ENCODE measurements around the gene KNTC1. TPM values are rescaled to one million over a fixed set of nuclear protein-coding genes. Genes with fewer than 3 reads are reported as not detected.

KNTC1 gene
- total and polyA plus RNA-seq, 2 of the 13 experiments (the other 11 are each of a cell fraction or from before 2014, with no cell fraction given), result 45.1 to 57.6 TPM

GRCh38 chr12:122491991-122492390 is 35.1 kb upstream of the KNTC1 start (continued):
- TF ChIP-seq ZFP82 (CRISPR knock-in tag; IDR thresholded peaks at IDR 0.05; ENCODE audit: borderline replicate concordance) (no peak), ZNF644 (CRISPR knock-in tag; IDR thresholded peaks at IDR 0.05; ENCODE audit: low read depth) (peak; percentile 52; the same call in 1 of the 2 replicates), ZKSCAN5 (CRISPR knock-in tag; IDR thresholded peaks at IDR 0.05) (no peak), ZNF331 (CRISPR knock-in tag; IDR thresholded peaks at IDR 0.05) (peak; percentile 50; the same call in 1 of the 2 replicates), TCF7 (IDR thresholded peaks at IDR 0.05; ENCODE audit: low read depth) (peak; percentile 46; the same call in 1 of the 2 replicates), ZBTB25 (CRISPR knock-in tag; IDR thresholded peaks at IDR 0.05) (no peak), U2AF1 (optimal IDR thresholded peaks at IDR 0.05; ENCODE audit: low read depth, low read length) (no peak), SIX4 (CRISPR knock-in tag; IDR thresholded peaks at IDR 0.05) (peak; percentile 57; the same call in 1 of the 2 replicates), MNT (IDR thresholded peaks at IDR 0.05) (no peak), FOXA3 (CRISPR knock-in tag; IDR thresholded peaks at IDR 0.05) (peak; percentile 84), ZEB1 (IDR thresholded peaks at IDR 0.05; ENCODE audit: insufficient replicate concordance, low read depth) (peak; percentile 30), ESRRA (CRISPR knock-in tag; IDR thresholded peaks at IDR 0.05; ENCODE audit: low read depth) (peak; percentile 81), ISL2 (CRISPR knock-in tag; IDR thresholded peaks at IDR 0.05) (peak; percentile 77), BRF2 (CRISPR knock-in tag; IDR thresholded peaks at IDR 0.05) (no peak), YEATS2 (CRISPR knock-in tag; IDR thresholded peaks at IDR 0.05; ENCODE audit: borderline replicate concordance) (no peak), ZNF879 (CRISPR knock-in tag; IDR thresholded peaks at IDR 0.05) (no peak), ETV6 (CRISPR knock-in tag; conservative IDR thresholded peaks at IDR 0.05) (0 out of 2 replicates have a peak, but pooled peaks have one; percentile 35), TAF1 (CRISPR knock-in tag; IDR thresholded peaks at IDR 0.05) (no peak), EP300 (IDR thresholded peaks at IDR 0.05; ENCODE audit: low read depth in 2 of 2, low read length in 2 of 2) (peak; percentile 26 to 86; a peak in 3 of 4 replicates), EP300 (CRISPR knock-in tag; IDR thresholded peaks at IDR 0.05; ENCODE audit: borderline replicate concordance) (peak; percentile 53; the same call in 1 of the 2 replicates), ISX (CRISPR knock-in tag; conservative IDR thresholded peaks at IDR 0.05) (no peak), GATAD1 (CRISPR knock-in tag; IDR thresholded peaks at IDR 0.05) (peak; percentile 37; the same call in 1 of the 2 replicates), ERF (CRISPR knock-in tag; IDR thresholded peaks at IDR 0.05) (peak; percentile 60; the same call in 1 of the 2 replicates), NFE2L1 (CRISPR knock-in tag; IDR thresholded peaks at IDR 0.05; ENCODE audit: borderline replicate concordance) (no peak), RBAK (CRISPR knock-in tag; IDR thresholded peaks at IDR 0.05) (no peak), SP5 (CRISPR knock-in tag; IDR thresholded peaks at IDR 0.05; ENCODE audit: borderline replicate concordance, low read depth) (peak; percentile 46), ZNF138 (CRISPR knock-in tag; IDR thresholded peaks at IDR 0.05; ENCODE audit: low read depth) (no peak), NFIC (IDR thresholded peaks at IDR 0.05; ENCODE audit: low read length) (peak; percentile 34; the same call in 1 of the 2 replicates), NR2F2 (IDR thresholded peaks at IDR 0.05; ENCODE audit: borderline replicate concordance, low read depth) (peak; percentile 85), FOSL2 (CRISPR knock-in tag; IDR thresholded peaks at IDR 0.05) (peak; percentile 84), KDM2A (CRISPR knock-in tag; IDR thresholded peaks at IDR 0.05; ENCODE audit: borderline replicate concordance, low read depth) (no peak), TP53 (CRISPR knock-in tag; conservative IDR thresholded peaks at IDR 0.05) (no peak)

All from HepG2 (cell line).